B cell (primary cell): ENCODE data around the gene ZIC5. TPM values are rescaled to one million over a fixed set of nuclear protein-coding genes. Genes with fewer than 3 reads are reported as not detected.

Experiments
- ATAC-seq: fragments of 200-7000 bp; cut with Tn5 transposase; one replicate; pipeline ENCODE4 v1.10.0; 2021; ENCODE audit warnings: low read depth, mild to moderate bottlenecking, moderate number of reproducible peaks, moderate library complexity
- CTCF ChIA-PET: fragments of 350-600 bp; sonication (Branson Sonifier 250); formaldehyde crosslinking; loops from one replicate; lab custom pipeline; 2021; ENCODE audit warnings: antibody characterized with exemption, inconsistent platforms; lab: Charles Lee
- POLR2A ChIA-PET: fragments of 350-600 bp; sonication (Branson Sonifier 250); formaldehyde crosslinking; loops from one replicate; lab custom pipeline; 2021; ENCODE audit warnings: antibody characterized with exemption; lab: Charles Lee
- DNase-seq: peaks from one replicate; pipeline ENCODE4 v3.0.0; 2013
- H2AFZ ChIP-seq: 2 replicates; pipeline ENCODE4 v1.6.1; 2012; ENCODE audit warnings: mild to moderate bottlenecking, low read depth, low read length; ENCODE audit not compliant: insufficient read depth, poor library complexity, severe bottlenecking
- H3K27ac ChIP-seq, 2 donors: 1 replicate in 1 of 2; 2 replicates in 1 of 2; pipeline ENCODE4 v1.5.1; 2012 to 2013; ENCODE audit warnings: low read length in 2 of 2, mild to moderate bottlenecking in 2 of 2, moderate library complexity in 1 of 2
- H3K27me3 ChIP-seq, 4 experiments: fragments of 200-600 bp in 1 of 4; sonication (generic) in 1 of 4; replicated peaks in 1 of 4; 1 replicate in 2 of 4; 2 replicates in 2 of 4; pipeline versions ENCODE4 v1.6.1 to v1.7.0; 2013 to 2016; ENCODE audit warnings: low read length in 3 of 4, mild to moderate bottlenecking in 2 of 4, mixed read lengths in 1 of 4, moderate library complexity in 1 of 4; ENCODE audit not compliant: insufficient read depth in 4 of 4, control insufficient read depth in 3 of 4; ENCODE audit errors: control extremely low read depth in 1 of 4
- H3K36me3 ChIP-seq, 2 experiments: replicated peaks in 1 of 2; 1 replicate in 1 of 2; 2 replicates in 1 of 2; pipeline versions ENCODE4 v1.6.1 to v1.7.1; 2013; ENCODE audit warnings: low read length in 1 of 2; ENCODE audit not compliant: insufficient read depth in 2 of 2, control insufficient read depth in 1 of 2; ENCODE audit errors: control extremely low read depth in 1 of 2, extremely low read depth in 1 of 2
- H3K4me1 ChIP-seq, 2 donors: fragments of 200-600 bp in 1 of 2; sonication (generic) in 1 of 2; 1 replicate in 1 of 2; 2 replicates in 1 of 2; pipeline versions ENCODE4 v1.5.1 to v1.6.1; 2013 to 2017; ENCODE audit warnings: low read length in 2 of 2; ENCODE audit not compliant: control insufficient read depth in 2 of 2, insufficient read depth in 2 of 2
- H3K4me2 ChIP-seq: replicated peaks from 2 replicates; pipeline ENCODE3; 2012; ENCODE audit warnings: mild to moderate bottlenecking, low read depth, low read length; ENCODE audit not compliant: poor library complexity, severe bottlenecking
- H3K4me3 ChIP-seq, 5 experiments: fragments of 200-600 bp in 1 of 5; sonication (generic) in 1 of 5; 1 replicate in 3 of 5; 2 replicates in 2 of 5; pipeline versions ENCODE4 v1.5.1 to v1.7.0; 2011 to 2016; ENCODE audit warnings: low read length in 4 of 5, mild to moderate bottlenecking in 4 of 5, low read depth in 2 of 5, control low read depth in 1 of 5, moderate library complexity in 1 of 5; ENCODE audit not compliant: insufficient read depth in 1 of 5; ENCODE audit errors: control extremely low read depth in 1 of 5, extremely low read depth in 1 of 5
- H3K79me2 ChIP-seq: fragments of 200-600 bp; sonication (generic); one replicate; pipeline ENCODE4 v1.6.0; 2016; ENCODE audit warnings: low read length; ENCODE audit not compliant: control insufficient read depth, insufficient read depth
- H3K9ac ChIP-seq: fragments of 200-600 bp; sonication (generic); 2 replicates; pipeline ENCODE4 v1.6.1; 2017; ENCODE audit warnings: mild to moderate bottlenecking, low read length, moderate library complexity
- H3K9me3 ChIP-seq, 3 donors: one replicate each; pipeline versions ENCODE4 v1.6.1 to v1.7.1; 2013; ENCODE audit warnings: low read length in 2 of 3; ENCODE audit not compliant: control insufficient read depth in 2 of 3, insufficient read depth in 1 of 3; ENCODE audit errors: control extremely low read depth in 1 of 3
- H4K20me1 ChIP-seq: 2 replicates; pipeline ENCODE4 v1.6.0; 2012; ENCODE audit warnings: mild to moderate bottlenecking, low read length; ENCODE audit not compliant: insufficient read depth, control insufficient read depth, poor library complexity, severe bottlenecking
- H3K27ac Mint-ChIP-seq: one replicate; pipeline ENCODE4 v1.8.0; 2021; ENCODE audit warnings: mixed read lengths
- H3K27me3 Mint-ChIP-seq: one replicate; pipeline ENCODE4 v1.8.0; 2021; ENCODE audit warnings: mixed read lengths
- H3K4me1 Mint-ChIP-seq: one replicate; pipeline ENCODE4 v1.8.0; 2021; ENCODE audit warnings: mixed read lengths
- H3K4me3 Mint-ChIP-seq: one replicate; pipeline ENCODE4 v1.8.0; 2021; ENCODE audit warnings: mixed read lengths
- H3K9me3 Mint-ChIP-seq: one replicate; pipeline ENCODE4 v1.8.0; 2022; ENCODE audit warnings: mixed read lengths; ENCODE audit not compliant: insufficient read depth
- EZH2 ChIP-seq: IDR thresholded peaks from 2 replicates; pipeline ENCODE4 v1.6.1; 2012; ENCODE audit warnings: borderline replicate concordance, low read depth, mild to moderate bottlenecking, moderate library complexity, low read length; ENCODE audit not compliant: insufficient read depth, poor library complexity, severe bottlenecking
- WGBS: methylation state at CpG from one replicate; pipeline ENCODE4 v1.1.5; 2013; ENCODE audit warnings: missing lambda C conversion rate; ENCODE audit not compliant: insufficient coverage; 5-methylcytosine and 5-hydroxymethylcytosine counted together
- intact Hi-C: fragments of 100-400 bp; cut with micrococcal nuclease; formaldehyde crosslinking; loops from one replicate; pipeline ENCODE4 v1.10.0; 2022
- polyA plus RNA-seq: library from polyadenylated mRNA; depleted of rRNA; stranded (reverse); fragments of >200 nt; gene quantifications from 2 replicates; pipeline ENCODE4 v1.2.3, GENCODE V29; 2012
- total RNA-seq, 2 donors: library from RNA; stranded (reverse); fragments of 120-200 nt in 1 of 2; gene quantifications; 1 replicate in 1 of 2; 2 replicates in 1 of 2; pipeline versions ENCODE4 v1.2.3 to v1.2.4, GENCODE V29; 2013 to 2022
- TF ChIP-seq, protein P1 (sequence below): fragments of 200-600 bp; IDR thresholded peaks from one replicate; pipeline ENCODE4 v1.8.0; 2022; ENCODE audit warnings: antibody characterized with exemption, mild to moderate bottlenecking

The ZIC5 gene
- total and polyA plus RNA-seq, 2 donors (not counting 1 experiment from before 2014, with no cell fraction given), result not detected

DNA sequence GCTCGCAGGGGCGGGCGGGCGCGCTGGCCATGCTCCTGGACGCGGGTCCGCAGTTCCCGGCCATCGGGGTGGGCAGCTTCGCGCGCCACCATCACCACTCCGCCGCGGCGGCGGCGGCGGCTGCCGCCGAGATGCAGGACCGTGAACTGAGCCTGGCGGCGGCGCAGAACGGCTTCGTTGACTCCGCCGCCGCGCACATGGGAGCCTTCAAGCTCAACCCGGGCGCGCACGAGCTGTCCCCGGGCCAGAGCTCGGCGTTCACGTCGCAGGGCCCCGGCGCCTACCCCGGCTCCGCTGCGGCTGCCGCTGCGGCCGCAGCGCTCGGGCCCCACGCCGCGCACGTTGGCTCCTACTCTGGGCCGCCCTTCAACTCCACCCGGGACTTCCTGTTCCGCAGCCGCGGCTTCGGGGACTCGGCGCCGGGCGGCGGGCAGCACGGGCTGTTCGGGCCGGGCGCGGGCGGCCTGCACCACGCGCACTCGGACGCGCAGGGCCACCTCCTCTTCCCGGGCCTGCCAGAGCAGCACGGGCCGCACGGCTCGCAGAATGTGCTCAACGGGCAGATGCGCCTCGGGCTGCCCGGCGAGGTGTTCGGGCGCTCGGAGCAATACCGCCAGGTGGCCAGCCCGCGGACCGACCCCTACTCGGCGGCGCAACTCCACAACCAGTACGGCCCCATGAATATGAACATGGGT lies 10.6 kb upstream of the ZIC5 start:
- intact Hi-C loops, result loop anchor here (2.0 kb wide), 1 partner anchor 13 kb away; no protein-coding TSS in a partner anchor
- no peaks in the 10 kb centered on the region for H4K20me1 ChIP-seq
- H2AFZ ChIP-seq, result peak overlapping the region; percentile 68
- no peak for TF ChIP-seq EZH2
- DNase-seq (peak; percentile 68), ATAC-seq (peak; percentile 26)
- no peaks in the 10 kb centered on the region for H3K36me3 ChIP-seq
- no peak overlapping the region for H3K27ac Mint-ChIP-seq
- peak overlapping the region; percentile 48 for H3K9ac ChIP-seq
- ChIA-PET POLR2A (interaction anchor here (0.6 to 0.7 kb wide), 3 partner anchors 16 to 334 kb away, joined by 3 to 6 read pairs (median 5); no protein-coding TSS in a partner anchor), CTCF (interaction anchor here (0.7 kb wide), 1 partner anchor 222 kb away, joined by 3 read pairs; no protein-coding TSS in a partner anchor)
- H3K27ac ChIP-seq, result no peak overlapping the region
- WGBS, result 8% methylated on average over 94 of the region's 98 CpGs
- peaks cover 21 to 54% of the 10 kb centered on the region in 2 donors for H3K4me1 ChIP-seq
- peaks cover 3 to 62% (median 35%) of the 10 kb centered on the region in 3 donors for H3K9me3 ChIP-seq
- H3K79me2 ChIP-seq, result no peaks in the 10 kb centered on the region
- H3K27me3 ChIP-seq, result peaks cover 2 to 82% (median 69%) of the 10 kb centered on the region in 4 experiments
- H3K4me3 ChIP-seq, result peak overlapping the region in 2 of 5 experiments; percentile 33 to 46
- H3K4me3 Mint-ChIP-seq, result peak overlapping the region; percentile 37
- peaks cover 55% of the 10 kb centered on the region for H3K27me3 Mint-ChIP-seq
- peaks cover 10% of the 10 kb centered on the region for H3K4me1 Mint-ChIP-seq
- peaks cover 7% of the 10 kb centered on the region for H3K9me3 Mint-ChIP-seq
- peak overlapping the region; percentile 82 for H3K4me2 ChIP-seq

- Histone ChIP-seq H3K9ac (peak within 1 kb of the TSS; percentile 53), H3K36me3 (no peaks in the 10 kb centered on the region), H3K27me3 (peaks cover 4 to 82% (median 69%) of the 10 kb centered on the region in 4 experiments), H4K20me1 (no peaks in the 10 kb centered on the region), H3K79me2 (no peaks in the 10 kb centered on the region), H2AFZ (peak within 1 kb of the TSS; percentile 68), H3K4me1 (peaks cover 21 to 54% of the 10 kb centered on the region in 2 donors), H3K4me3 (peak within 1 kb of the TSS in 3 of 5 experiments; percentile 31 to 46 (median 45)), H3K9me3 (peaks cover 5 to 62% (median 34%) of the 10 kb centered on the region in 3 donors), H3K27ac (no peak within 1 kb of the TSS), H3K4me2 (peak within 1 kb of the TSS; percentile 82)
- H3K27me3 Mint-ChIP-seq, result peaks cover 55% of the 10 kb centered on the region
- H3K4me3 Mint-ChIP-seq, result peak within 1 kb of the TSS; percentile 70
- peaks cover 7% of the 10 kb centered on the region for H3K9me3 Mint-ChIP-seq
- WGBS, result 6% methylated on average over 37 of the region's 41 CpGs
- intact Hi-C loops, result loop anchor here (2.0 kb wide), 2 partner anchors 13 kb away; no protein-coding TSS in a partner anchor
- CTCF ChIA-PET, result no interaction called here
- TF ChIP-seq, protein P1, sequence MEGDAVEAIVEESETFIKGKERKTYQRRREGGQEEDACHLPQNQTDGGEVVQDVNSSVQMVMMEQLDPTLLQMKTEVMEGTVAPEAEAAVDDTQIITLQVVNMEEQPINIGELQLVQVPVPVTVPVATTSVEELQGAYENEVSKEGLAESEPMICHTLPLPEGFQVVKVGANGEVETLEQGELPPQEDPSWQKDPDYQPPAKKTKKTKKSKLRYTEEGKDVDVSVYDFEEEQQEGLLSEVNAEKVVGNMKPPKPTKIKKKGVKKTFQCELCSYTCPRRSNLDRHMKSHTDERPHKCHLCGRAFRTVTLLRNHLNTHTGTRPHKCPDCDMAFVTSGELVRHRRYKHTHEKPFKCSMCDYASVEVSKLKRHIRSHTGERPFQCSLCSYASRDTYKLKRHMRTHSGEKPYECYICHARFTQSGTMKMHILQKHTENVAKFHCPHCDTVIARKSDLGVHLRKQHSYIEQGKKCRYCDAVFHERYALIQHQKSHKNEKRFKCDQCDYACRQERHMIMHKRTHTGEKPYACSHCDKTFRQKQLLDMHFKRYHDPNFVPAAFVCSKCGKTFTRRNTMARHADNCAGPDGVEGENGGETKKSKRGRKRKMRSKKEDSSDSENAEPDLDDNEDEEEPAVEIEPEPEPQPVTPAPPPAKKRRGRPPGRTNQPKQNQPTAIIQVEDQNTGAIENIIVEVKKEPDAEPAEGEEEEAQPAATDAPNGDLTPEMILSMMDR, result no peak
- TF ChIP-seq EZH2, result no peak
- no peak for DNase-seq
- H3K27ac Mint-ChIP-seq, result peak within 1 kb of the TSS; percentile 32
- peaks cover 10% of the 10 kb centered on the region for H3K4me1 Mint-ChIP-seq
- POLR2A ChIA-PET, result no interaction called here
- ATAC-seq, result no peak
Observed at GRCh38 chr13:99981735-99982035, 10.1 kb upstream of the ZIC5 start, which contains the start of gene ZIC2. TSS of gene ZIC2 (plus strand) at chr13:99981784. CDS start at chr13:99982065, 281 bp downstream.
